HepG2 (cell line): Measurements from ENCODE around the gene PNLIPRP2.

Experiments
- ERF ChIP-seq: IDR thresholded peaks from 2 replicates; pipeline ENCODE4 v1.6.1; 2018; ENCODE audit warnings: missing biosample characterization, missing genetic modification reagents
- GABPA ChIP-seq, 2 experiments: IDR thresholded peaks; 2 replicates each; pipeline ENCODE4 v1.6.1; 2011 to 2016; ENCODE audit warnings: low read depth in 2 of 2, low read length in 1 of 2, missing biosample characterization in 1 of 2, missing genetic modification characterization in 1 of 2
- TF ChIP-seq, protein P1 (sequence below): sonication (generic); formaldehyde crosslinking; conservative IDR thresholded peaks from 2 replicates; pipeline ENCODE4 v1.4.0; 2020; ENCODE audit warnings: missing genetic modification reagents

GRCh38 chr10:116683821-116684220 lies 63.1 kb downstream of the PNLIPRP2 start:
- TF ChIP-seq, protein P1, sequence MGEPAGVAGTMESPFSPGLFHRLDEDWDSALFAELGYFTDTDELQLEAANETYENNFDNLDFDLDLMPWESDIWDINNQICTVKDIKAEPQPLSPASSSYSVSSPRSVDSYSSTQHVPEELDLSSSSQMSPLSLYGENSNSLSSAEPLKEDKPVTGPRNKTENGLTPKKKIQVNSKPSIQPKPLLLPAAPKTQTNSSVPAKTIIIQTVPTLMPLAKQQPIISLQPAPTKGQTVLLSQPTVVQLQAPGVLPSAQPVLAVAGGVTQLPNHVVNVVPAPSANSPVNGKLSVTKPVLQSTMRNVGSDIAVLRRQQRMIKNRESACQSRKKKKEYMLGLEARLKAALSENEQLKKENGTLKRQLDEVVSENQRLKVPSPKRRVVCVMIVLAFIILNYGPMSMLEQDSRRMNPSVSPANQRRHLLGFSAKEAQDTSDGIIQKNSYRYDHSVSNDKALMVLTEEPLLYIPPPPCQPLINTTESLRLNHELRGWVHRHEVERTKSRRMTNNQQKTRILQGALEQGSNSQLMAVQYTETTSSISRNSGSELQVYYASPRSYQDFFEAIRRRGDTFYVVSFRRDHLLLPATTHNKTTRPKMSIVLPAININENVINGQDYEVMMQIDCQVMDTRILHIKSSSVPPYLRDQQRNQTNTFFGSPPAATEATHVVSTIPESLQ (CRISPR knock-in tag) = no peak
- TF ChIP-seq ERF (CRISPR knock-in tag) (no peak), GABPA (IDR thresholded peaks at IDR 0.05; ENCODE audit: low read depth, low read length) (no peak), GABPA (CRISPR knock-in tag; IDR thresholded peaks at IDR 0.05; ENCODE audit: low read depth) (no peak)
